GM12891 (cell line): ENCODE measurements around the gene OLFM4.

Experiments used
- SPI1 ChIP-seq: IDR thresholded peaks from 2 replicates; pipeline ENCODE4 v1.6.1; 2011; ENCODE audit warnings: low read depth, low read length, control low read depth
- TAF1 ChIP-seq: IDR thresholded peaks from 2 replicates; pipeline ENCODE4 v1.6.1; 2011; ENCODE audit warnings: low read depth, low read length, control low read depth

DNA sequence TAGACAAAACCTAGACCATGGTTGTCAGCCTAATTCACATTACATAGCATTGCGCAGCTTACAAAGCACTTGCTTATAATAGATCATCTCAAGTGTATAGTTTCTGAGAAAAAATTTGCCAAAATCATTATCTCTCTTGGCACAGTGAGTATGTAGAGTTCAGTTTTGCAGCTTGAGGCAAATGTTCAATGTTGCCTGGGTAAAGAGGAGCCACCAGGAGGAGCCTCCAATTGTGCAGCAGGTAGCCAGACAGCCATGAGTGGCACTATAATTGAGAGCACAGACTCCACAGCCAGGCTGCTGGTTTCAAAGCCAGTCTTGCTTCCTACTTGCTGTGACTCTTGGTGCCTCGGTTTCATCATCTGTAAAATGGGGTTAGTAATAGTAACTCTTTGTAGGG lies 24.0 kb upstream of the OLFM4 start:
- TF ChIP-seq SPI1: no peak
- no peak for TF ChIP-seq TAF1
